Measurements from ENCODE around the gene DGCR2.

DNA sequence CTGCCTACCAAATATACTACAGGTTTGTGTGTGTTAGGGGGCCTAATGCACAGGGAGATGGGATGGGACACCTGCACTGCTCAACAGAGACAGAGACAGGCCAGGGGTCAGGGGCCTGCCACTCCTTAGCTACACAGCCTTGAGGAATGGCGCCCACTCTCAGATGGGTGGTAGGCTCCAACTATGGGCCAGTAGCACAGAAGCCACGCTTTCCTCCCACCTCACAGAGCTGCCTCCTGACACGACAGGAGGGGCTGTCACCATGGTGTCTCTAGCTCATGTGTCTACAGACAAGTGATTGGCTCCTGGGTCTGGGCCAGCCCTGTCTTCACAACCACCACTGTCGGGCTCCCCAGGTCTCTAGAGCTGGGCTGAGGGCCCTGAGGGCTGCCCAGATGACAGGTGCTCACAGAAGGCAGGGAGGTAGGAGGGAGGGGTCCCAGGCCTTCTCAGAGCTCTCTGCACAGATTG is 81.8 kb downstream of the DGCR2 start:
- TF ChIP-seq POLR2AphosphoS5 (IDR thresholded peaks at IDR 0.05) (no peak), CTCF (IDR thresholded peaks at IDR 0.05) (no peak)
